H9 (cell line): ENCODE data around the gene PCDHGA11. TPM values are rescaled to one million over a fixed set of nuclear protein-coding genes. Genes with fewer than 3 reads are reported as not detected.
"Not testable (repeated sequence)": the region's sequence is repeated elsewhere in the genome, so short reads cannot be mapped to it uniquely, and the experiment has no call there.

Source experiments
- DNase-seq: peaks from one replicate; pipeline ENCODE4 v3.0.0-alpha.2; 2017
- H2AFZ ChIP-seq: one replicate; pipeline ENCODE4 v1.6.1; 2013; ENCODE audit warnings: mild to moderate bottlenecking, low read length, control low read depth, moderate library complexity
- H2AK5ac ChIP-seq: 2 replicates; pipeline ENCODE4 v1.6.1; 2013; ENCODE audit warnings: low read length, control low read depth, mixed read lengths; ENCODE audit not compliant: insufficient read length
- H2BK120ac ChIP-seq: one replicate; pipeline ENCODE4 v1.6.1; 2013; ENCODE audit warnings: low read depth, mild to moderate bottlenecking, low read length, control low read depth, inconsistent platforms; ENCODE audit not compliant: poor library complexity, severe bottlenecking
- H2BK12ac ChIP-seq: 2 replicates; pipeline ENCODE4 v1.6.1; 2013; ENCODE audit warnings: low read length, control low read depth, mixed read lengths, low read depth; ENCODE audit not compliant: insufficient read length
- H2BK15ac ChIP-seq: 2 replicates; pipeline ENCODE4 v1.6.1; 2013; ENCODE audit warnings: low read depth, low read length, control low read depth
- H2BK20ac ChIP-seq: one replicate; pipeline ENCODE4 v1.6.1; 2013; ENCODE audit warnings: low read depth, mild to moderate bottlenecking, low read length, control low read depth, inconsistent platforms; ENCODE audit not compliant: poor library complexity, severe bottlenecking
- H2BK5ac ChIP-seq: 2 replicates; pipeline ENCODE4 v1.6.1; 2013; ENCODE audit warnings: low read length, control low read depth, mixed read lengths; ENCODE audit not compliant: insufficient read length
- H3K14ac ChIP-seq: 2 replicates; pipeline ENCODE4 v1.6.1; 2013; ENCODE audit warnings: low read length, control low read depth; ENCODE audit not compliant: insufficient read depth
- H3K18ac ChIP-seq: 2 replicates; pipeline ENCODE4 v1.6.1; 2013; ENCODE audit warnings: low read depth, mild to moderate bottlenecking, mixed read lengths, low read length, control low read depth; ENCODE audit not compliant: insufficient read length
- H3K23ac ChIP-seq: 2 replicates; pipeline ENCODE4 v1.6.1; 2013; ENCODE audit warnings: low read length, control low read depth, mixed read lengths, low read depth; ENCODE audit not compliant: insufficient read length
- H3K23me2 ChIP-seq: 2 replicates; pipeline ENCODE4 v1.6.1; 2013; ENCODE audit warnings: low read depth, mild to moderate bottlenecking, mixed read lengths, low read length, control low read depth; ENCODE audit not compliant: insufficient read length, poor library complexity, severe bottlenecking
- H3K27ac ChIP-seq: 2 replicates; pipeline ENCODE4 v1.5.1; 2013; ENCODE audit warnings: low read length, control low read depth, mixed read lengths, low read depth; ENCODE audit not compliant: insufficient read length
- H3K27me3 ChIP-seq: 2 replicates; pipeline ENCODE4 v1.6.1; 2013; ENCODE audit warnings: low read length, control low read depth, inconsistent platforms; ENCODE audit not compliant: insufficient read depth
- H3K4ac ChIP-seq: 2 replicates; pipeline ENCODE4 v1.6.1; 2013; ENCODE audit warnings: low read depth, mild to moderate bottlenecking, control low read depth, inconsistent platforms, low read length, moderate library complexity
- H3K4me1 ChIP-seq: 2 replicates; pipeline ENCODE4 v1.6.1; 2013; ENCODE audit warnings: low read length, control low read depth, inconsistent platforms; ENCODE audit not compliant: insufficient read depth
- H3K4me2 ChIP-seq: 2 replicates; pipeline ENCODE4 v1.6.1; 2013; ENCODE audit warnings: low read length, control low read depth, mixed read lengths; ENCODE audit not compliant: insufficient read length, insufficient read depth
- H3K56ac ChIP-seq: 2 replicates; pipeline ENCODE4 v1.6.1; 2013; ENCODE audit warnings: low read depth, mild to moderate bottlenecking, mixed read lengths, low read length, control low read depth; ENCODE audit not compliant: insufficient read length
- H3K79me1 ChIP-seq: 2 replicates; pipeline ENCODE4 v1.6.1; 2013; ENCODE audit warnings: low read depth, mild to moderate bottlenecking, moderate library complexity, low read length, control low read depth, inconsistent platforms; ENCODE audit not compliant: insufficient read depth, poor library complexity, severe bottlenecking
- H3K79me2 ChIP-seq: 2 replicates; pipeline ENCODE4 v1.6.1; 2013; ENCODE audit warnings: low read length, control low read depth, inconsistent platforms; ENCODE audit not compliant: insufficient read depth
- H3K9ac ChIP-seq: 2 replicates; pipeline ENCODE4 v1.6.1; 2013; ENCODE audit warnings: low read length, control low read depth, mixed read lengths; ENCODE audit not compliant: insufficient read length; ENCODE audit errors: extremely low read depth
- H3K9me3 ChIP-seq: one replicate; pipeline ENCODE4 v1.6.1; 2013; ENCODE audit warnings: low read depth, low read length, inconsistent platforms; ENCODE audit not compliant: control insufficient read depth
- H3T11ph ChIP-seq: one replicate; pipeline ENCODE4 v1.6.1; 2013; ENCODE audit warnings: mild to moderate bottlenecking, low read length, control low read depth, inconsistent platforms
- H4K20me1 ChIP-seq: one replicate; pipeline ENCODE4 v1.6.1; 2013; ENCODE audit not compliant: control insufficient read depth, insufficient read length, insufficient read depth
- H4K5ac ChIP-seq: 2 replicates; pipeline ENCODE4 v1.6.1; 2013; ENCODE audit warnings: low read depth, mild to moderate bottlenecking, mixed read lengths, low read length, control low read depth; ENCODE audit not compliant: insufficient read length
- H4K8ac ChIP-seq: replicated peaks from 2 replicates; pipeline ENCODE4 v1.6.1; 2013; ENCODE audit warnings: low read length, control low read depth, mixed read lengths, low read depth; ENCODE audit not compliant: insufficient read length
- H4K91ac ChIP-seq: 2 replicates; pipeline ENCODE4 v1.6.1; 2013; ENCODE audit warnings: low read depth, mild to moderate bottlenecking, moderate library complexity, mixed read lengths, low read length, control low read depth; ENCODE audit not compliant: insufficient read length
- H3K27ac Mint-ChIP-seq, 3 experiments: 2 replicates in 2 of 3; 3 replicates in 1 of 3; pipeline ENCODE4 v1.8.0; 2020 to 2021; ENCODE audit warnings: mixed read lengths in 3 of 3, mild to moderate bottlenecking in 1 of 3, moderate library complexity in 1 of 3
- H3K27me3 Mint-ChIP-seq: 2 replicates; pipeline ENCODE4 v1.8.0; 2021; ENCODE audit warnings: low read depth, mild to moderate bottlenecking, moderate library complexity, mixed read lengths
- H3K36me3 Mint-ChIP-seq, 3 experiments: 2 replicates in 2 of 3; 3 replicates in 1 of 3; pipeline ENCODE4 v1.8.0; 2020 to 2021; ENCODE audit warnings: low read depth in 3 of 3, mixed read lengths in 3 of 3; ENCODE audit not compliant: insufficient read depth in 1 of 3
- H3K4me1 Mint-ChIP-seq, 2 experiments: 2 replicates each; pipeline ENCODE4 v1.8.0; 2020; ENCODE audit warnings: mixed read lengths in 2 of 2
- H3K4me3 Mint-ChIP-seq, 2 experiments: 2 replicates in 1 of 2; 3 replicates in 1 of 2; pipeline ENCODE4 v1.8.0; 2020 to 2021; ENCODE audit warnings: mild to moderate bottlenecking in 2 of 2, mixed read lengths in 2 of 2, moderate library complexity in 1 of 2
- H3K9me3 Mint-ChIP-seq, 2 experiments: 2 replicates in 1 of 2; 3 replicates in 1 of 2; pipeline ENCODE4 v1.8.0; 2020; ENCODE audit warnings: mild to moderate bottlenecking in 2 of 2, mixed read lengths in 2 of 2, moderate library complexity in 1 of 2
- WGBS: extraction: QIAGEN DNeasy Blood & Tissue Kit; methylation state at CpG from one replicate; pipeline ENCODE4 v1.1.7; 2013; ENCODE audit warnings: missing lambda C conversion rate, low lambda C conversion rate, mixed read lengths; ENCODE audit not compliant: insufficient read length; ENCODE audit errors: extremely low coverage; 5-methylcytosine and 5-hydroxymethylcytosine counted together
- total RNA-seq: library from RNA; stranded (reverse); gene quantifications from 2 replicates; pipeline ENCODE4 v1.2.1, GENCODE V29; 2021

The PCDHGA11 gene
- total RNA-seq, 1 experiment from 2014 or later, result 2.6 TPM

DNA sequence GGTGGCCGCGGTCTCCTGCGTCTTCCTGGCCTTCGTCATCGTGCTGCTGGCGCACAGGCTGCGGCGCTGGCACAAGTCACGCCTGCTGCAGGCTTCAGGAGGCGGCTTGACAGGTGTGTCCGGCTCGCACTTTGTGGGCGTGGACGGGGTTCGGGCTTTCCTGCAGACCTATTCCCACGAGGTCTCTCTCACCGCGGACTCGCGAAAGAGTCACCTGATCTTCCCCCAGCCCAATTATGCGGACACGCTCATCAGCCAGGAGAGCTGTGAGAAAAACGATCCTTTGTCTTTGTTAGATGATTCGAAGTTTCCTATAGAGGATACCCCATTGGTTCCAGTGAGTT lies 5.6 kb upstream of the PCDHGA11 start:
- Mint-ChIP-seq H3K9me3 (peaks cover 46 to 55% of the 10 kb centered on the region in 2 experiments), H3K27me3 (peaks cover 20% of the 10 kb centered on the region)
- not testable (repeated sequence) for H3K27ac ChIP-seq

More for the DNA sequence above, 5.6 kb upstream of the PCDHGA11 start:
- H3K4me1 ChIP-seq, H3K23me2 ChIP-seq, H3K14ac ChIP-seq, H4K8ac ChIP-seq, H3K4ac ChIP-seq, H3K4me3 Mint-ChIP-seq, H3T11ph ChIP-seq, H2BK12ac ChIP-seq, H3K56ac ChIP-seq, H4K91ac ChIP-seq, H3K27ac Mint-ChIP-seq, H4K20me1 ChIP-seq, H2BK120ac ChIP-seq, H2BK5ac ChIP-seq, H3K9ac ChIP-seq, H2AK5ac ChIP-seq, H3K79me1 ChIP-seq, H2BK15ac ChIP-seq, H3K79me2 ChIP-seq, H3K4me2 ChIP-seq, H2AFZ ChIP-seq, H3K18ac ChIP-seq, H3K27me3 ChIP-seq, DNase-seq, H4K5ac ChIP-seq, H2BK20ac ChIP-seq, H3K23ac ChIP-seq: not testable (repeated sequence)
- H3K36me3 Mint-ChIP-seq, result peaks cover 42 to 62% (median 43%) of the 10 kb centered on the region in 3 experiments
- H3K4me1 Mint-ChIP-seq, result peaks cover 9 to 18% of the 10 kb centered on the region in 2 experiments
- WGBS, result no CpG with 5 or more reads among the region's 24 CpGs
- peaks cover 13% of the 10 kb centered on the region for H3K9me3 ChIP-seq
